Loucy (cell line): Measurements from ENCODE around the gene LCN15.

ENCODE experiments used
- H2AFZ ChIP-seq: fragments of 200-600 bp; sonication (generic); 2 replicates; pipeline ENCODE4 v1.6.0; 2016; ENCODE audit warnings: antibody characterized with exemption, mild to moderate bottlenecking, low read length, moderate library complexity
- H3F3A ChIP-seq: fragments of 200-600 bp; 2 replicates; pipeline ENCODE4 v1.6.0; 2016; ENCODE audit warnings: antibody characterized with exemption, low read depth, mild to moderate bottlenecking
- H3K27me3 ChIP-seq: fragments of 200-600 bp; sonication (generic); 2 replicates; pipeline ENCODE4 v1.6.1; 2014; ENCODE audit warnings: low read length, mild to moderate bottlenecking; ENCODE audit not compliant: insufficient read depth, poor library complexity, severe bottlenecking
- H3K36me3 ChIP-seq: fragments of 200-600 bp; sonication (generic); 2 replicates; pipeline ENCODE4 v1.6.1; 2016; ENCODE audit warnings: low read length; ENCODE audit not compliant: insufficient read depth
- H3K4me1 ChIP-seq: fragments of 200-600 bp; sonication (generic); 2 replicates; pipeline ENCODE4 v1.5.1; 2014; ENCODE audit warnings: low read length, mild to moderate bottlenecking; ENCODE audit not compliant: insufficient read depth, poor library complexity, severe bottlenecking
- H3K4me2 ChIP-seq: fragments of 200-600 bp; sonication (generic); 2 replicates; pipeline ENCODE4 v1.6.0; 2014; ENCODE audit warnings: antibody characterized with exemption, low read length, low read depth, mild to moderate bottlenecking; ENCODE audit not compliant: poor library complexity, severe bottlenecking
- H3K4me3 ChIP-seq: fragments of 200-600 bp; sonication (generic); 2 replicates; pipeline ENCODE4 v1.5.1; 2014; ENCODE audit warnings: low read length, mild to moderate bottlenecking, mixed read lengths; ENCODE audit not compliant: poor library complexity, severe bottlenecking
- H3K79me2 ChIP-seq: fragments of 200-600 bp; sonication (generic); 2 replicates; pipeline ENCODE4 v1.6.1; 2014; ENCODE audit warnings: low read length; ENCODE audit not compliant: insufficient read depth
- H3K9ac ChIP-seq: fragments of 200-600 bp; sonication (generic); 2 replicates; pipeline ENCODE4 v1.6.0; 2014; ENCODE audit warnings: mild to moderate bottlenecking, low read depth, low read length, moderate library complexity; ENCODE audit not compliant: poor library complexity, severe bottlenecking
- H3K9me2 ChIP-seq: fragments of 200-600 bp; sonication (generic); replicated peaks from 2 replicates; pipeline ENCODE4 v1.6.1; 2016; ENCODE audit warnings: low read depth, low read length, mixed read lengths
- H3K9me3 ChIP-seq: fragments of 200-600 bp; sonication (generic); 2 replicates; pipeline ENCODE4 v1.6.1; 2014; ENCODE audit warnings: mild to moderate bottlenecking, antibody characterized with exemption, low read length, low read depth; ENCODE audit not compliant: insufficient read depth
- H4K20me1 ChIP-seq: fragments of 200-600 bp; sonication (generic); 2 replicates; pipeline ENCODE4 v1.6.0; 2014; ENCODE audit warnings: antibody characterized with exemption, low read length, mild to moderate bottlenecking; ENCODE audit not compliant: insufficient read depth, poor library complexity, severe bottlenecking
- CTCF ChIP-seq: fragments of 200-600 bp; sonication (generic); conservative IDR thresholded peaks from 2 replicates; pipeline ENCODE4 v1.5.1; 2014; ENCODE audit warnings: mild to moderate bottlenecking, antibody characterized with exemption, low read length
- EZH2phosphoT487 ChIP-seq: fragments of 200-600 bp; IDR thresholded peaks from 2 replicates; pipeline ENCODE4 v1.6.1; 2018; ENCODE audit warnings: antibody characterized with exemption, mild to moderate bottlenecking, moderate library complexity, borderline replicate concordance

Gene LCN15

DNA sequence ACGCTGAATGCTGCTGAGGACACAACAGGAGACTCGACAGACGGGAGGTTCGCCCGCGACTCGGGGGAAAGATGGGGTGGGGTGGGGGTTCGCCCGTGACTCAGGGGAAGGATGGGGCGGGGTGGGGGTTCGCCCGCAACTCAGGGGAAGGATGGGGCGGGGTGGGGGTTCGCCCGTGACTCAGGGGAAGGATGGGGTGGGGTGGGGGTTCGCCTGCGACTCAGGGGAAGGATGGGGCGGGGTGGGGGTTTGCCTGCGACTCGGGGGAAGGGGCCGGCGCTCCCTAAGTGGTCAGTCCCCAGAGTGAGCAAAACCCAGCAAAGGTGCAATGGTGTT is 18.2 kb downstream of the LCN15 start:
- Histone ChIP-seq H3K9me3 (0 out of 2 replicates have a peak, but pooled peaks cover under 1% of the 10 kb centered on the region), H3K79me2 (no peaks in the 10 kb centered on the region), H3K4me2 (no peak overlapping the region), H3F3A (no peaks in the 10 kb centered on the region), H3K36me3 (no peaks in the 10 kb centered on the region), H3K4me3 (no peak overlapping the region), H4K20me1 (no peaks in the 10 kb centered on the region), H3K4me1 (no peaks in the 10 kb centered on the region), H3K27me3 (no peaks in the 10 kb centered on the region), H3K9me2 (no peaks in the 10 kb centered on the region), H3K9ac (no peak overlapping the region), H2AFZ (no peak overlapping the region)
- TF ChIP-seq EZH2phosphoT487, result no peak
- TF ChIP-seq CTCF, result no peak

DNA sequence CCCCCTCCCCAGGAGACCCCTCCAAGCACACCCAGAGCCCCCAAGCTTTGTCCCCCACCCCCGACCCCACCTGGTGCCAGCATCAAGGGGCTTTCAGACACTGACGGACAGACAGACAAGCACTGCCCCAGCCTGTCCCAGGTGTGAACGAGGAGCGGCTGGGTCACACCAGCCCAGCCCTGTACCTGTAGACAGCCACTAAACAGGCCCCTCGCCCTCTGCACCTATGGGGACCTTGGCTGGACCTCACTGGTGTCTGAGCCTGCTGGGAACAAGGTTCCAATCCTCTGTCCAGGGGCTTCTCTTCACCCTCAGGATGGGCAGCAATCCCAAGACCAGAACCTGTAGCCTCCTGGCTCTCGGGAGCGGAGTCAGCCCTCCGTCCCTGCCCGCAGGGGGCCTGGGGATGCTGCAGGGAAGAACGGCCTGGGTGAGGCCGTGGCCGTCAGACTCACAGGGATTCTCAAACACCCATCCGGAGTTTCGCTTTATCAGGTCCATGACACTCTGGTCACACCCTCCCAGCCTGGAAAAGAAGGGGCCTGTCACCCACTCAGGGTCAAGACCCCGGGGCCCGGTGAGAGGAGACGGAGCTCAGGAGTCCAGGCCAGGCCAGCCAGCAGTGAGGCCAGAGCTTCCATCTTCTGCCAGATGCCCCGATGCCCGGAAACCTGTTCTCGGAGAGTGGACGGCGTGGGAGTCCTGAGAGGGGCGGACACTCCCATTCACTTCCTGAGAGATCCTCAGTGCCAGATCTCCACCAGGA is 18.7 kb downstream of the LCN15 start:
- Histone ChIP-seq H3K9ac (no peak overlapping the region), H3K4me1 (no peaks in the 10 kb centered on the region), H3K9me3 (no peaks in the 10 kb centered on the region), H3K9me2 (no peaks in the 10 kb centered on the region), H3K4me3 (no peak overlapping the region), H3K27me3 (no peaks in the 10 kb centered on the region), H4K20me1 (no peaks in the 10 kb centered on the region), H3K36me3 (no peaks in the 10 kb centered on the region), H3F3A (no peaks in the 10 kb centered on the region), H3K79me2 (no peaks in the 10 kb centered on the region), H2AFZ (no peak overlapping the region), H3K4me2 (no peak overlapping the region)
- TF ChIP-seq CTCF, result no peak
- TF ChIP-seq EZH2phosphoT487, result no peak

GRCh38 chr9:136744773-136745172 is 19.5 kb downstream of the LCN15 start:
- no peaks in the 10 kb centered on the region for H3K9me2 ChIP-seq
- no peaks in the 10 kb centered on the region for H3K4me1 ChIP-seq
- no peaks in the 10 kb centered on the region for H3K9me3 ChIP-seq
- no peak for TF ChIP-seq CTCF
- no peaks in the 10 kb centered on the region for H3K27me3 ChIP-seq
- no peaks in the 10 kb centered on the region for H3F3A ChIP-seq
- H3K9ac ChIP-seq, result no peak overlapping the region
- H3K4me3 ChIP-seq, result no peak overlapping the region
- H2AFZ ChIP-seq, result no peak overlapping the region
- H3K79me2 ChIP-seq, result no peaks in the 10 kb centered on the region
- no peaks in the 10 kb centered on the region for H4K20me1 ChIP-seq
- no peaks in the 10 kb centered on the region for H3K36me3 ChIP-seq
- H3K4me2 ChIP-seq, result no peak overlapping the region
